Measurements from ENCODE around the gene PGRMC2. TPM values are rescaled to one million over a fixed set of nuclear protein-coding genes. Genes with fewer than 3 reads are reported as not detected.

Gene PGRMC2
- polyA plus RNA-seq, 2 of the 4 experiments (the other 2 are of a cell fraction): 48.1 to 124 TPM

DNA sequence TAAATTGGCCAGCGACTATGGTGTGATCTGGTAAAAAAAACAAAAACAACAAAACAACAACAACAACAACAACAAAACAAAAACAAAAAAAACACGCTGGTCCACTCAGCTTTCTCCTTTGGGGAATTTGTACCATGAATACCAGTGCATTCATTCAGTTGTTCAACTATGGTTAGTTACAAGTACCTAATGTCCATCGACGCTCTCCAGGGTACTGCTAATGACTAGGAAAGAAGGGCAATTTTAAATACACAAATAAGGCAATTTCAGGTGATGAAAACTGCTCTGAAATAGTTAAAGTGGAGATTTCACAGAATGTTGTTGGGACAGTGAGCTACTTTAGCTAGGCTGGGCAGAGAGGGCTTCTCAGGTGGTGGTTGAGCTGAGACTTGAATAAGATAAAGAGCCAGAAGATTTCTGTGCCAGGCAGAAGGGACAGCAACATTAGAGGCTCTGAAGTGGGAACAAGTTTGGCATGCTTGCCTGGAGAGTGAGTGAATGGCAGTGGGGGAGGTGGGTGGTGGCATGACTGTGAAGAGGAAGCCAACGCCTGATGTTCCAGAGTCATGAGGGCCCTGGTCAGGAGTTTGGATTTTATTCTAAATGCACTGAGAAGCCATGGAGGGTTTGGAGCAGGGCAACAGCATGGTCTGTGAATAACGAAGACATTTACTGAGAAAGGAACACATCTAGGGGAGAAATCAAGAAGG lies 45.9 kb upstream of the PGRMC2 start:
- Histone ChIP-seq H3K9me3 (no peaks in the 10 kb centered on the region), H3K27ac (no peak overlapping the region), H3K4me1 (peaks cover 6% of the 10 kb centered on the region), H3K4me3 (no peak overlapping the region), H3K4me2 (no peak overlapping the region)
- ChIA-PET CTCF (interaction anchor here (1.0 kb wide), 1 partner anchor 143 kb away, joined by 3 read pairs; no protein-coding TSS in a partner anchor), POLR2A (interaction anchor here (1.5 kb wide), 1 partner anchor 11 kb away, joined by 4 read pairs; no protein-coding TSS in a partner anchor)
- WGBS (ENCODE audit: missing lambda C conversion rate): 90% methylated on average over 6 of the region's 6 CpGs
- no peak for TF ChIP-seq ZNF302 (CRISPR knock-in tag; IDR thresholded peaks at IDR 0.05)
- TF ChIP-seq RFX5 (IDR thresholded peaks at IDR 0.05): no peak
- no peak for TF ChIP-seq RCOR1 (IDR thresholded peaks at IDR 0.05; ENCODE audit: low read depth, low read length)
- TF ChIP-seq, protein P1, sequence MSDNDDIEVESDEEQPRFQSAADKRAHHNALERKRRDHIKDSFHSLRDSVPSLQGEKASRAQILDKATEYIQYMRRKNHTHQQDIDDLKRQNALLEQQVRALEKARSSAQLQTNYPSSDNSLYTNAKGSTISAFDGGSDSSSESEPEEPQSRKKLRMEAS (IDR thresholded peaks at IDR 0.05): no peak
- TF ChIP-seq, protein P2, sequence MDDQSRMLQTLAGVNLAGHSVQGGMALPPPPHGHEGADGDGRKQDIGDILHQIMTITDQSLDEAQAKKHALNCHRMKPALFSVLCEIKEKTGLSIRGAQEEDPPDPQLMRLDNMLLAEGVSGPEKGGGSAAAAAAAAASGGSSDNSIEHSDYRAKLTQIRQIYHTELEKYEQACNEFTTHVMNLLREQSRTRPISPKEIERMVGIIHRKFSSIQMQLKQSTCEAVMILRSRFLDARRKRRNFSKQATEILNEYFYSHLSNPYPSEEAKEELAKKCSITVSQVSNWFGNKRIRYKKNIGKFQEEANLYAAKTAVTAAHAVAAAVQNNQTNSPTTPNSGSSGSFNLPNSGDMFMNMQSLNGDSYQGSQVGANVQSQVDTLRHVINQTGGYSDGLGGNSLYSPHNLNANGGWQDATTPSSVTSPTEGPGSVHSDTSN (IDR thresholded peaks at IDR 0.05): no peak
- TF ChIP-seq, protein P3, sequence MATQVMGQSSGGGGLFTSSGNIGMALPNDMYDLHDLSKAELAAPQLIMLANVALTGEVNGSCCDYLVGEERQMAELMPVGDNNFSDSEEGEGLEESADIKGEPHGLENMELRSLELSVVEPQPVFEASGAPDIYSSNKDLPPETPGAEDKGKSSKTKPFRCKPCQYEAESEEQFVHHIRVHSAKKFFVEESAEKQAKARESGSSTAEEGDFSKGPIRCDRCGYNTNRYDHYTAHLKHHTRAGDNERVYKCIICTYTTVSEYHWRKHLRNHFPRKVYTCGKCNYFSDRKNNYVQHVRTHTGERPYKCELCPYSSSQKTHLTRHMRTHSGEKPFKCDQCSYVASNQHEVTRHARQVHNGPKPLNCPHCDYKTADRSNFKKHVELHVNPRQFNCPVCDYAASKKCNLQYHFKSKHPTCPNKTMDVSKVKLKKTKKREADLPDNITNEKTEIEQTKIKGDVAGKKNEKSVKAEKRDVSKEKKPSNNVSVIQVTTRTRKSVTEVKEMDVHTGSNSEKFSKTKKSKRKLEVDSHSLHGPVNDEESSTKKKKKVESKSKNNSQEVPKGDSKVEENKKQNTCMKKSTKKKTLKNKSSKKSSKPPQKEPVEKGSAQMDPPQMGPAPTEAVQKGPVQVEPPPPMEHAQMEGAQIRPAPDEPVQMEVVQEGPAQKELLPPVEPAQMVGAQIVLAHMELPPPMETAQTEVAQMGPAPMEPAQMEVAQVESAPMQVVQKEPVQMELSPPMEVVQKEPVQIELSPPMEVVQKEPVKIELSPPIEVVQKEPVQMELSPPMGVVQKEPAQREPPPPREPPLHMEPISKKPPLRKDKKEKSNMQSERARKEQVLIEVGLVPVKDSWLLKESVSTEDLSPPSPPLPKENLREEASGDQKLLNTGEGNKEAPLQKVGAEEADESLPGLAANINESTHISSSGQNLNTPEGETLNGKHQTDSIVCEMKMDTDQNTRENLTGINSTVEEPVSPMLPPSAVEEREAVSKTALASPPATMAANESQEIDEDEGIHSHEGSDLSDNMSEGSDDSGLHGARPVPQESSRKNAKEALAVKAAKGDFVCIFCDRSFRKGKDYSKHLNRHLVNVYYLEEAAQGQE (IDR thresholded peaks at IDR 0.05): peak; percentile 76
- DNase-seq (ENCODE audit: low read depth in 1 of 2, low spot score in 1 of 2) (no peak), ATAC-seq (no peak), FAIRE-seq (no peak)

DNA sequence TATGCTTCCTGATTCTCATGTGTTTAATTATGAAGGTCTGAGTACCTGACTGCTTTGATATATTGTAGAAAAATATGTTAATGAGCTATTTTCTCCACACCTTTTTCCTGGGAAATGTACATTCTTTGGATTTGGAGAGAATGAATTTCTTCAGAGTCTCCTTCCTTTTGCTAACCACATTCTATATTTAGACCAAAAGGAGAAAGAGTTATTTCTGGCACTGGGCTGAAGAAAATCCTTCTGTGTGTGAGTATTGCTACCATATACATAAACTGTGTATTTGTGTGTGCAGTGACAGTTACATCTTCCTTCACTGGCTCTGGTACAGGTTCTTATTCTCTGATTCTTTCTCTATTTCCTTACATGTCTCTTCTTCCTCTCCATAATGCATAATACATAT lies 44.5 kb upstream of the PGRMC2 start:
- H3K9me3 ChIP-seq: no peaks in the 10 kb centered on the region
- DNase-seq (ENCODE audit: low read depth in 1 of 2, low spot score in 1 of 2): no peak
- H3K4me3 ChIP-seq: no peak overlapping the region
- CTCF ChIA-PET: interaction anchor here (1.3 kb wide), 1 partner anchor 95 kb away, joined by 3 read pairs; no protein-coding TSS in a partner anchor
- TF ChIP-seq FOXS1 (CRISPR knock-in tag; IDR thresholded peaks at IDR 0.05) (no peak), CBX2 (IDR thresholded peaks at IDR 0.05; ENCODE audit: borderline replicate concordance, low read depth) (no peak), RAD21 (conservative IDR thresholded peaks at IDR 0.05 in 1 of 2, IDR thresholded peaks at IDR 0.05 in 1 of 2) (no peak), EHMT2 (IDR thresholded peaks at IDR 0.05; ENCODE audit: low read depth) (no peak), ESRRA (IDR thresholded peaks at IDR 0.05; ENCODE audit: borderline replicate concordance, low read length) (no peak), KDM5A (IDR thresholded peaks at IDR 0.05) (no peak)
- TF ChIP-seq, protein P2 (IDR thresholded peaks at IDR 0.05): no peak
- TF ChIP-seq, protein P4, sequence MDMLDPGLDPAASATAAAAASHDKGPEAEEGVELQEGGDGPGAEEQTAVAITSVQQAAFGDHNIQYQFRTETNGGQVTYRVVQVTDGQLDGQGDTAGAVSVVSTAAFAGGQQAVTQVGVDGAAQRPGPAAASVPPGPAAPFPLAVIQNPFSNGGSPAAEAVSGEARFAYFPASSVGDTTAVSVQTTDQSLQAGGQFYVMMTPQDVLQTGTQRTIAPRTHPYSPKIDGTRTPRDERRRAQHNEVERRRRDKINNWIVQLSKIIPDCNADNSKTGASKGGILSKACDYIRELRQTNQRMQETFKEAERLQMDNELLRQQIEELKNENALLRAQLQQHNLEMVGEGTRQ (IDR thresholded peaks at IDR 0.05): no peak
- no peak for FAIRE-seq
- no peak for ATAC-seq
- no peak overlapping the region for H3K27ac ChIP-seq
- H3K4me1 ChIP-seq: no peaks in the 10 kb centered on the region
- no peak overlapping the region for H3K4me2 ChIP-seq
- POLR2A ChIA-PET: no interaction called here

DNA sequence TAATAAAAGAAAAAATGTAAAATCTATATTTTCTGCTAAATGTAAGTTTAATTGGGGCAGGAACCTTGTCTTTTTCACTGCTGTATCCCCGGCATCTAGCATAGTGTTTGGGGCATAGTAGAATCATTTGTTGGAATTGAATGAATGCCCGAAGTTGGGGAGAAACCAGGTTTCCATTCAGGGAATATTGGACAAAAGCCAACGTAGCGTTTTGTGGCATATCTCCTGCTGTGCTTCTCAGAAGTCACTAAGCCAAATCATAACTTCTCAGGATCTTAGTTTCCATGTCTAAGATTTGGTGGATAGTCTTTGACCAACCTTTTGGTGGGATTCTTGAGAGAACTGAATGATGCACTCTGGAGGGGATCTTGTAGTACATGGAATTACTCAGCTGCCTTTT lies 42.0 kb upstream of the PGRMC2 start:
- Histone ChIP-seq H3K4me2 (no peak overlapping the region), H3K27ac (no peak overlapping the region), H3K4me1 (no peaks in the 10 kb centered on the region), H3K9me3 (no peaks in the 10 kb centered on the region), H3K4me3 (no peak overlapping the region)
- FAIRE-seq (no peak), DNase-seq (ENCODE audit: low read depth in 1 of 2, low spot score in 1 of 2) (no peak), ATAC-seq (no peak)
- WGBS (ENCODE audit: missing lambda C conversion rate): 83% methylated on average over 4 of the region's 4 CpGs
- no peak for TF ChIP-seq SMC3 (IDR thresholded peaks at IDR 0.05)
- no peak for TF ChIP-seq RFX5 (IDR thresholded peaks at IDR 0.05)
- no peak for TF ChIP-seq ZFP36 (IDR thresholded peaks at IDR 0.05; ENCODE audit: borderline replicate concordance, partially characterized antibody)
- TF ChIP-seq EHMT2 (IDR thresholded peaks at IDR 0.05; ENCODE audit: low read depth): no peak
- no peak for TF ChIP-seq CBX2 (IDR thresholded peaks at IDR 0.05; ENCODE audit: borderline replicate concordance, low read depth)
- TF ChIP-seq, protein P3 (IDR thresholded peaks at IDR 0.05): no peak
- TF ChIP-seq POLR2A (IDR thresholded peaks at IDR 0.05; ENCODE audit: low read length): no peak
- no peak for TF ChIP-seq HOXB13 (CRISPR knock-in tag; IDR thresholded peaks at IDR 0.05; ENCODE audit: low read depth)
- no peak for TF ChIP-seq NR3C1 (IDR thresholded peaks at IDR 0.05)
- TF ChIP-seq, protein P5, sequence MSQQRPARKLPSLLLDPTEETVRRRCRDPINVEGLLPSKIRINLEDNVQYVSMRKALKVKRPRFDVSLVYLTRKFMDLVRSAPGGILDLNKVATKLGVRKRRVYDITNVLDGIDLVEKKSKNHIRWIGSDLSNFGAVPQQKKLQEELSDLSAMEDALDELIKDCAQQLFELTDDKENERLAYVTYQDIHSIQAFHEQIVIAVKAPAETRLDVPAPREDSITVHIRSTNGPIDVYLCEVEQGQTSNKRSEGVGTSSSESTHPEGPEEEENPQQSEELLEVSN (IDR thresholded peaks at IDR 0.05; ENCODE audit: borderline replicate concordance, low read depth): no peak
- ChIA-PET POLR2A (no interaction called here), CTCF (no interaction called here)
